Bronchial epithelial cell (primary cell): ENCODE results near the gene SLC25A39. TPM values are rescaled to one million over a fixed set of nuclear protein-coding genes. Genes with fewer than 3 reads are reported as not detected.
"Not testable (repeated sequence)": the region's sequence is repeated elsewhere in the genome, so short reads cannot be mapped to it uniquely, and the experiment has no call there.

Experiments
- DNase-seq: peaks from one replicate; pipeline ENCODE4 v3.0.0-alpha.2; 2010; ENCODE audit warnings: low read depth
- FAIRE-seq: peaks from 2 replicates; lab custom pipeline; 2011; peaks lifted over from hg19 to GRCh38; lab: Jason Lieb, UNC
- H3K27me3 ChIP-seq: 2 replicates; pipeline ENCODE4 v1.5.1; 2011; ENCODE audit warnings: low read length; ENCODE audit not compliant: control insufficient read depth, insufficient read depth
- H3K36me3 ChIP-seq: 2 replicates; pipeline ENCODE4 v1.5.1; 2011; ENCODE audit warnings: low read length; ENCODE audit not compliant: control insufficient read depth, insufficient read depth
- H3K4me3 ChIP-seq: 2 replicates; pipeline ENCODE4 v1.5.1; 2011; ENCODE audit warnings: mild to moderate bottlenecking, low read depth, low read length, control low read depth
- total RNA-seq: library from RNA; depleted of rRNA; stranded (reverse); fragments of >200 nt; gene quantifications from 2 replicates; pipeline ENCODE4 v1.2.1, GENCODE V29; 2014
- TF ChIP-seq, protein P1 (sequence below): IDR thresholded peaks from 2 replicates; pipeline ENCODE4 v1.5.1; 2011; ENCODE audit warnings: mild to moderate bottlenecking, moderate library complexity, low read length, control low read depth, inconsistent platforms; ENCODE audit not compliant: insufficient read depth, severe bottlenecking

Gene SLC25A39
- total RNA-seq, 1 donor from 2014 or later: 83.7 TPM

GRCh38 chr17:44351464-44351863 lies 26.8 kb upstream of the SLC25A39 start:
- Histone ChIP-seq H3K27me3 (no peaks in the 10 kb centered on the region), H3K36me3 (peaks cover 32% of the 10 kb centered on the region), H3K4me3 (no peak overlapping the region)
- no peak for DNase-seq
- FAIRE-seq: no peak
- TF ChIP-seq, protein P1, sequence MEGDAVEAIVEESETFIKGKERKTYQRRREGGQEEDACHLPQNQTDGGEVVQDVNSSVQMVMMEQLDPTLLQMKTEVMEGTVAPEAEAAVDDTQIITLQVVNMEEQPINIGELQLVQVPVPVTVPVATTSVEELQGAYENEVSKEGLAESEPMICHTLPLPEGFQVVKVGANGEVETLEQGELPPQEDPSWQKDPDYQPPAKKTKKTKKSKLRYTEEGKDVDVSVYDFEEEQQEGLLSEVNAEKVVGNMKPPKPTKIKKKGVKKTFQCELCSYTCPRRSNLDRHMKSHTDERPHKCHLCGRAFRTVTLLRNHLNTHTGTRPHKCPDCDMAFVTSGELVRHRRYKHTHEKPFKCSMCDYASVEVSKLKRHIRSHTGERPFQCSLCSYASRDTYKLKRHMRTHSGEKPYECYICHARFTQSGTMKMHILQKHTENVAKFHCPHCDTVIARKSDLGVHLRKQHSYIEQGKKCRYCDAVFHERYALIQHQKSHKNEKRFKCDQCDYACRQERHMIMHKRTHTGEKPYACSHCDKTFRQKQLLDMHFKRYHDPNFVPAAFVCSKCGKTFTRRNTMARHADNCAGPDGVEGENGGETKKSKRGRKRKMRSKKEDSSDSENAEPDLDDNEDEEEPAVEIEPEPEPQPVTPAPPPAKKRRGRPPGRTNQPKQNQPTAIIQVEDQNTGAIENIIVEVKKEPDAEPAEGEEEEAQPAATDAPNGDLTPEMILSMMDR: no peak

GRCh38 chr17:44350733-44351226 lies 26.2 kb upstream of the SLC25A39 start:
- Histone ChIP-seq H3K4me3 (no peak overlapping the region), H3K36me3 (peaks cover 33% of the 10 kb centered on the region), H3K27me3 (no peaks in the 10 kb centered on the region)
- FAIRE-seq: no peak
- peak; percentile 38 for DNase-seq
- TF ChIP-seq, protein P1: peak; percentile 94

DNA sequence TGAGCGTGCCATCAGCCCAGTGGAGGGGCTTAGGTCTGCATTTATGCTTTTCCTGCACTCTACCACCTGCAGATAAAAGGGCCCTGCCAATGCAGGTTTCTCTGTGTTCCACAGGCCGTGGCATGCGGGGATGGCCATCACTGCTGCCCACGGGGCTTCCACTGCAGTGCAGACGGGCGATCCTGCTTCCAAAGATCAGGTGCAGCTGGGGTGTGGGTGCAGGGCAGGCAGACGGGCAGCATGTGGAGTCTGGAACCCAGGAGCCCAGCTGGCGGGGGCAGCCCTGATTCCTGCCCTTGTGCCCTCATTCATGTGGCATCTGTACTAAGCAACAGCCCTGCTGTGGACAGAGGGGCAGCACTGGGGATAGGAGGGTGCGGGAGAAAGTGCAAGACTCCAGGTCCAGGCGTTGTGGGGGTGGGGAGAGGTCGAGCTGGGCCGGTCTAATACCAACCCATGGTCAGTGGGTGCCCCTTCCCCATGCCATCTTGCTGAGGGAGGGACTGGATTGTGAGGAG lies 25.0 kb upstream of the SLC25A39 start:
- no peak for FAIRE-seq
- TF ChIP-seq, protein P1: no peak

GRCh38 chr17:44348988-44349364 lies 24.4 kb upstream of the SLC25A39 start:
- Histone ChIP-seq H3K4me3 (no peak overlapping the region), H3K36me3 (peaks cover 33% of the 10 kb centered on the region), H3K27me3 (no peaks in the 10 kb centered on the region)
- DNase-seq (no peak), FAIRE-seq (no peak)
- TF ChIP-seq, protein P1: no peak

More for the DNA sequence above, 25.0 kb upstream of the SLC25A39 start:
- no peak for DNase-seq
- no peak overlapping the region for H3K4me3 ChIP-seq
- H3K27me3 ChIP-seq: no peaks in the 10 kb centered on the region
- H3K36me3 ChIP-seq: peaks cover 33% of the 10 kb centered on the region

GRCh38 chr17:44348234-44348987 lies 23.8 kb upstream of the SLC25A39 start:
- FAIRE-seq: no peak
- H3K27me3 ChIP-seq: no peaks in the 10 kb centered on the region
- no peak overlapping the region for H3K4me3 ChIP-seq
- TF ChIP-seq, protein P1: no peak
- peak; percentile 97 for DNase-seq
- H3K36me3 ChIP-seq: peaks cover 33% of the 10 kb centered on the region

- FAIRE-seq, H3K27me3 ChIP-seq, DNase-seq, H3K4me3 ChIP-seq: not testable (repeated sequence)
- peaks cover 29% of the 10 kb centered on the region for H3K36me3 ChIP-seq
Observed at GRCh38 chr17:44347206-44348055, 22.8 kb upstream of the SLC25A39 start.
